Lung (tissue), 12 donors: ENCODE results near the gene PHRF1. TPM values are rescaled to one million over a fixed set of nuclear protein-coding genes. Genes with fewer than 3 reads are reported as not detected.

ENCODE experiments used
- ATAC-seq: fragments of 200-7000 bp; cut with Tn5 transposase; one replicate; pipeline ENCODE4 v1.9.1; 2020; ENCODE audit warnings: moderate number of reproducible peaks; ENCODE audit not compliant: insufficient read depth, low FRiP score
- DNase-seq, 3 donors: peaks; one replicate each; pipeline ENCODE4 v3.0.0-alpha.2; 2013 to 2017
- H3K27ac ChIP-seq, 2 donors: one replicate each; pipeline ENCODE4 v1.5.1; 2013; ENCODE audit warnings: mild to moderate bottlenecking in 2 of 2, moderate library complexity in 2 of 2, control low read depth in 1 of 2, inconsistent platforms in 1 of 2, low read depth in 1 of 2, low read length in 1 of 2
- H3K27me3 ChIP-seq, 3 donors: one replicate each; pipeline ENCODE4 v1.5.1; 2013; ENCODE audit warnings: low read length in 2 of 3; ENCODE audit not compliant: control insufficient read depth in 3 of 3, insufficient read depth in 3 of 3
- H3K36me3 ChIP-seq, 4 donors: one replicate each; pipeline ENCODE4 v1.5.1; 2013; ENCODE audit warnings: low read length in 4 of 4, mild to moderate bottlenecking in 1 of 4, moderate library complexity in 1 of 4; ENCODE audit not compliant: control insufficient read depth in 4 of 4, insufficient read depth in 4 of 4
- H3K4me1 ChIP-seq, 5 donors: one replicate each; pipeline ENCODE4 v1.5.1; 2013; ENCODE audit warnings: low read length in 5 of 5, mild to moderate bottlenecking in 2 of 5, moderate library complexity in 1 of 5; ENCODE audit not compliant: control insufficient read depth in 5 of 5, insufficient read depth in 5 of 5
- H3K4me3 ChIP-seq: one replicate; pipeline ENCODE4 v1.5.1; 2013; ENCODE audit warnings: mild to moderate bottlenecking, control low read depth, moderate library complexity
- H3K9ac ChIP-seq, 2 donors: one replicate each; pipeline ENCODE4 v1.5.1; 2013; ENCODE audit warnings: low read length in 2 of 2, control low read depth in 1 of 2; ENCODE audit not compliant: insufficient read depth in 1 of 2
- H3K9me3 ChIP-seq, 4 donors: one replicate each; pipeline ENCODE4 v1.5.1; 2013; ENCODE audit warnings: low read length in 3 of 4, mild to moderate bottlenecking in 1 of 4, moderate library complexity in 1 of 4; ENCODE audit not compliant: control insufficient read depth in 4 of 4, insufficient read depth in 3 of 4
- WGBS, 2 donors: extraction: QIAGEN DNeasy Blood & Tissue Kit; methylation state at CpG; one replicate each; pipeline ENCODE4 v1.1.7; 2013; 5-methylcytosine and 5-hydroxymethylcytosine counted together
- polyA plus RNA-seq, 2 donors: library from polyadenylated mRNA; stranded (reverse); fragments of 200-250 nt; gene quantifications; one replicate each; pipeline ENCODE4 v1.2.1, GENCODE V29; 2013
- total RNA-seq, 2 donors: library from RNA; depleted of rRNA in 1 of 2; stranded (reverse); fragments of >200 nt in 1 of 2; gene quantifications; one replicate each; pipeline ENCODE4 v1.2.1, GENCODE V29; 2014 to 2021
- TF ChIP-seq, protein P1 (sequence below): IDR thresholded peaks from 2 replicates; pipeline ENCODE4 v1.5.1; 2012; ENCODE audit warnings: mild to moderate bottlenecking; ENCODE audit errors: control extremely low read depth, extremely low read depth
- donor health status: control.
- donor health status: control.
- donor health status: Bipolar disorder and iron deficiency.
- donor health status: healthy.
- donor health status: DM: yes; HTN: yes; CAD: no.

The PHRF1 gene
- total and polyA plus RNA-seq, 4 donors = 16.3 to 39.3 (median 23.5) TPM

DNA sequence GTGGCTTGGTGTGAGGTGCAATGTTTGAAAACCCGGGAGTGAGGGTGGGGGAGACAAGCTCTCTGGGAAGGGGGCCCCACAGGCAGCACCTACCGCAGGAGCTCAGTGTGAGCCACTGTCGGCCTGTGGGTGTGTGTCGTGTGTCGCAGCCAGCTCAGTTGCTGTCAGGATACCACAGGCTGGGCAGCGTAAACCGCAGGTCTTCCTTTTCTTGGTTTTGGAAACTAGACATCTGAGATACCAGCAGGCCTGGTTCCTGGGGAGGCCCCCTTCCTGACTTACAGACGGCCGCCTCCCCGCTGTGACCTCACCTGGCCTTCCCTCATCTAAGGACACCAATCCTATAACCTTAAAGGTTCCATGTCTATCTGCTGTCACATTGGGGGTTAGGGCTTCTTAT is 20.1 kb downstream of the PHRF1 start:
- DNase-seq = no peak
- Histone ChIP-seq H3K9me3 (no peaks in the 10 kb centered on the region), H3K4me1 (no peaks in the 10 kb centered on the region), H3K27ac (no peak overlapping the region), H3K9ac (no peak overlapping the region), H3K4me3 (no peak overlapping the region), H3K27me3 (no peaks in the 10 kb centered on the region), H3K36me3 (peaks cover 8 to 72% (median 25%) of the 10 kb centered on the region in 4 donors)
- no peak for ATAC-seq
- 81 to 85% methylated on average over 10 of the region's 10 CpGs for WGBS, 2 donors
- TF ChIP-seq, protein P1, sequence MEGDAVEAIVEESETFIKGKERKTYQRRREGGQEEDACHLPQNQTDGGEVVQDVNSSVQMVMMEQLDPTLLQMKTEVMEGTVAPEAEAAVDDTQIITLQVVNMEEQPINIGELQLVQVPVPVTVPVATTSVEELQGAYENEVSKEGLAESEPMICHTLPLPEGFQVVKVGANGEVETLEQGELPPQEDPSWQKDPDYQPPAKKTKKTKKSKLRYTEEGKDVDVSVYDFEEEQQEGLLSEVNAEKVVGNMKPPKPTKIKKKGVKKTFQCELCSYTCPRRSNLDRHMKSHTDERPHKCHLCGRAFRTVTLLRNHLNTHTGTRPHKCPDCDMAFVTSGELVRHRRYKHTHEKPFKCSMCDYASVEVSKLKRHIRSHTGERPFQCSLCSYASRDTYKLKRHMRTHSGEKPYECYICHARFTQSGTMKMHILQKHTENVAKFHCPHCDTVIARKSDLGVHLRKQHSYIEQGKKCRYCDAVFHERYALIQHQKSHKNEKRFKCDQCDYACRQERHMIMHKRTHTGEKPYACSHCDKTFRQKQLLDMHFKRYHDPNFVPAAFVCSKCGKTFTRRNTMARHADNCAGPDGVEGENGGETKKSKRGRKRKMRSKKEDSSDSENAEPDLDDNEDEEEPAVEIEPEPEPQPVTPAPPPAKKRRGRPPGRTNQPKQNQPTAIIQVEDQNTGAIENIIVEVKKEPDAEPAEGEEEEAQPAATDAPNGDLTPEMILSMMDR = no peak

DNA sequence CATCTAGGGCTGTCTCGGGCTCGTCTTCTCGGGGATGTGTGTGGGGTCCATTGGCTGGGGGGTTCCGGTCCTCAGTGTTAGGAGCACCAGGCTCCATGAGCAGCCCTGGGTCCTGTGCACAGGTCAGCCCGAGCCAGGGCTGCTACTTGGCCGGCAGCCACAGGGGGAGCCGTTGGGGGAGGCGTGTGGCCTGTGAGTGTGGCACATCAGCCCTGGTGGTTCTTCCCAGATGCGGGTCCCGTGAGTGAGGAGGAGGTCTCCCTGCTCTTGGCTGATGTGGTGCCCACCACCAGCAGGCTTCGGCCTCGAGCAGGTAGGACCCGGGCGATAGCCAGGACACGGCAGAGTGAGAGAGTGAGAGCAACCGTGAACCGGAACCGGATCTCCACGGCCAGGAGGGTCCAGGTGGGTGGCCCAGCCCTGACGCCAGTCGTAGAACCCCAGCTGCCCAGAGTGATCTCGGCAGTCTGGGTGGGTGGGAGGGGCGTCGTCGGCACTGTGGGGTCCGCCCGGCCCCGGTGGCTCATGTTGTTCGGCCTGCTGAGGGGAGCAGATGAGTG is 21.0 kb downstream of the PHRF1 start:
- H3K27me3 ChIP-seq = no peaks in the 10 kb centered on the region
- peaks cover 5 to 75% (median 30%) of the 10 kb centered on the region in 4 donors for H3K36me3 ChIP-seq
- no peak overlapping the region for H3K27ac ChIP-seq
- 94 to 97% methylated on average over 29 of the region's 29 CpGs for WGBS, 2 donors
- ATAC-seq = no peak
- no peak overlapping the region for H3K4me3 ChIP-seq
- no peak for DNase-seq
- no peak overlapping the region for H3K9ac ChIP-seq
- TF ChIP-seq, protein P1 = no peak
- H3K9me3 ChIP-seq = no peaks in the 10 kb centered on the region
- no peaks in the 10 kb centered on the region for H3K4me1 ChIP-seq

DNA sequence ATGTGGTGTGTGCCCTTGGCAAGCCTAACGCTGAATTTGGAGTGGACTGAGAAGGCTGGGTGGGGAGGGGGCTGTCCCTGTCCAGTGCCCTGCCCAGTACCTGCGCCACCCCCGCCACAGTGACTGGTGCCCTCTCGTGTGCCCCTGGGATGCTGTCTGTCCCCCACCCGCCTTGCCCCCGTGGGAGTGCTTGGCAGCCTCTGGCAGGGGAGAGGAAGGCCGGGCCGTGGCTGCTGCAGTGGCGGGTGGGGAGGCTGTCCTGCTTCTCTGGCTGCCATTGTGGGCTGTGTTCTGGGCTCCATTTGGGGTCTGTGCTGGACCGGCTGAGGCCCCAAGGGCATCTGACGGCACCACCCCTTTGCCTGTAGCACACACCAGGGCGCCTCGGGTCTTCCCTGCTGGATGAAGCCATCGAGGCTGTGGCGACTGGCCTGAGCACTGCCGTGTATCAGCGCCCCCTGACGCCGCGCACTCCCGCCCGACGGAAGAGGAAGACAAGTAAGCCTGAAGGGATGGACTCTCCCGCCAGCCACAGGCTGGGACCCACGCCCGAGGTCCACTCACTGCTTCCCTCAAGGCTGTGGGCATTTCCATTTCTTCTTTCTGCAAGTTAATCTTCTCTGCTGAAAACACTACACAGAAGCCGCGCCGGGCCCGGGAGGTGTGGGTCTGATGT is 21.9 kb downstream of the PHRF1 start:
- H3K9ac ChIP-seq = no peak overlapping the region
- H3K36me3 ChIP-seq = peaks cover 3 to 72% (median 25%) of the 10 kb centered on the region in 4 donors
- no peaks in the 10 kb centered on the region for H3K27me3 ChIP-seq
- no peak for ATAC-seq
- no peaks in the 10 kb centered on the region for H3K9me3 ChIP-seq
- no peaks in the 10 kb centered on the region for H3K4me1 ChIP-seq
- TF ChIP-seq, protein P1 = no peak
- no peak overlapping the region for H3K27ac ChIP-seq
- 91 to 94% methylated on average over 27 to 30 of the region's 30 CpGs for WGBS, 2 donors
- no peak for DNase-seq
- no peak overlapping the region for H3K4me3 ChIP-seq
